ENCODE results near the gene RARA. TPM values are rescaled to one million over a fixed set of nuclear protein-coding genes. Genes with fewer than 3 reads are reported as not detected.

Gene RARA
- total and polyA plus RNA-seq, 2 of the 4 experiments (the other 2 are of a cell fraction), result 9.0 to 12.7 TPM

DNA sequence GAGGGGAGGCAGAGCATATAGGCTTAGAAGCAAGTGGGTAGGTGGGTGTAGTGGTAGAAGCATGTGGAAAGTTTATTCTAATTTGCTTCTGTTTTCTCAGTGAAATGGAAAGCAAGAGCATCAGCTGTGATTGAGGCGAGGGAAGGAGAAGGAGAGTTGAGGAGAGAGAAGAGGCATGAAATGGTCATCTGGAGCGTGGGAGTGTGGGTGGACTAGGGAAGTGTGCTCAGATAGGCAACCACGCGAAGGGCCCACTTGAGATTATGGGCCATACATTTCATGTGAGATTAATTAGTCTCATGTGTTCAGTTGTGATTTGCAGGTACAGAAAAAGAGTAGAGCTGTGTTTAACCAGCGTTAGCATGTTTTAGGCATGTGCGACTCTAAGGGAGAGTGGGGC lies 42.1 kb upstream of the RARA start:
- H2BK20ac ChIP-seq (ENCODE audit: low read depth, low read length), result no peak overlapping the region
- H4K5ac ChIP-seq (ENCODE audit: low read depth, low read length), result no peak overlapping the region
- no peak overlapping the region for H3K4me2 ChIP-seq (ENCODE audit: low read depth, low read length)
- no peak overlapping the region for H2BK15ac ChIP-seq (ENCODE audit: low read depth, low read length)
- H2AK5ac ChIP-seq (ENCODE audit: low read depth, low read length), result no peak overlapping the region
- in situ Hi-C loops (cut with MboI; ENCODE audit: low sequenced_read_pairs), result no loop called here
- H3K27me3 ChIP-seq (ENCODE audit: control insufficient read depth, insufficient read depth, low read length), result no peaks in the 10 kb centered on the region
- no peak overlapping the region; the same call in 1 of the 2 replicates for H3K56ac ChIP-seq (ENCODE audit: extremely low read depth, insufficient read depth, low read length)
- H2BK120ac ChIP-seq (ENCODE audit: low read depth, low read length), result no peak overlapping the region
- no peak overlapping the region for H3K27ac ChIP-seq (ENCODE audit: insufficient read depth, low read length)
- ChIA-PET POLR2A (ENCODE audit: unreplicated experiment) (no interaction called here), CTCF (no interaction called here)
- no peak overlapping the region for H3K23ac ChIP-seq (ENCODE audit: low read depth, low read length)
- dilution Hi-C loops (cut with HindIII; ENCODE audit: low sequenced_read_pairs, unreplicated experiment), result no loop called here
- H3K18ac ChIP-seq (ENCODE audit: low read depth, low read length), result no peak overlapping the region
- H3K9ac ChIP-seq (ENCODE audit: low read depth, low read length), result no peak overlapping the region
- peaks cover 50% of the 10 kb centered on the region for H3K36me3 ChIP-seq (ENCODE audit: control insufficient read depth, insufficient read depth, low read length)
- no peaks in the 10 kb centered on the region for H4K20me1 ChIP-seq (ENCODE audit: insufficient read depth, low read length)
- intact Hi-C loops (cut with micrococcal nuclease), result no loop called here
- H3K4ac ChIP-seq (ENCODE audit: low read depth, low read length), result no peak overlapping the region
- H2AFZ ChIP-seq (replicated peaks; ENCODE audit: low read length, poor library complexity), result no peak overlapping the region
- H3K4me3 ChIP-seq (ENCODE audit: insufficient read depth, low read depth, low read length), result no peak overlapping the region
- 100% methylated on average over 3 of the region's 6 CpGs; no CpG with 5 or more reads in 1 of the 2 experiments for WGBS, 2 experiments (ENCODE audit: extremely low coverage in 2 of 2, insufficient read length in 1 of 2)
- no peaks in the 10 kb centered on the region for H3K4me1 ChIP-seq (ENCODE audit: control insufficient read depth, insufficient read depth, low read length)
- H3K79me1 ChIP-seq (ENCODE audit: low read depth in 1 of 2, low read length in 2 of 2), result peaks cover 11 to 39% of the 10 kb centered on the region in 2 experiments; a peak in 3 of 4 replicates
- BruUV-seq (replicated peaks), result no TSS peak
- no peak overlapping the region for H4K8ac ChIP-seq (ENCODE audit: low read depth in 2 of 2, low read length in 2 of 2)
- H2BK5ac ChIP-seq (ENCODE audit: low read depth, low read length, poor library complexity, severe bottlenecking), result no peak overlapping the region
- H3K14ac ChIP-seq (replicated peaks; ENCODE audit: low read depth, low read length), result no peak overlapping the region
- DNase-seq (no peak), ATAC-seq (ENCODE audit: low read depth) (no peak)
- no peaks in the 10 kb centered on the region for H3K9me3 ChIP-seq (ENCODE audit: control insufficient read depth, insufficient read depth, low read length)
- peaks cover 8% of the 10 kb centered on the region; the same call in 1 of the 2 replicates for H3K9me1 ChIP-seq (ENCODE audit: insufficient read depth, low read length)
- H2AK9ac ChIP-seq (replicated peaks; ENCODE audit: low read depth, low read length, poor library complexity), result no peak overlapping the region
- no peak overlapping the region for H4K91ac ChIP-seq (ENCODE audit: insufficient read depth, low read depth, low read length)
- TF ChIP-seq BHLHE40 (IDR thresholded peaks at IDR 0.05; ENCODE audit: low read depth, low read length), result no peak
- TF ChIP-seq RCOR1 (IDR thresholded peaks at IDR 0.05; ENCODE audit: insufficient replicate concordance, low read length), result no peak
- TF ChIP-seq SMC3 (IDR thresholded peaks at IDR 0.05; ENCODE audit: low read depth, low read length), result no peak
- TF ChIP-seq, protein P1, sequence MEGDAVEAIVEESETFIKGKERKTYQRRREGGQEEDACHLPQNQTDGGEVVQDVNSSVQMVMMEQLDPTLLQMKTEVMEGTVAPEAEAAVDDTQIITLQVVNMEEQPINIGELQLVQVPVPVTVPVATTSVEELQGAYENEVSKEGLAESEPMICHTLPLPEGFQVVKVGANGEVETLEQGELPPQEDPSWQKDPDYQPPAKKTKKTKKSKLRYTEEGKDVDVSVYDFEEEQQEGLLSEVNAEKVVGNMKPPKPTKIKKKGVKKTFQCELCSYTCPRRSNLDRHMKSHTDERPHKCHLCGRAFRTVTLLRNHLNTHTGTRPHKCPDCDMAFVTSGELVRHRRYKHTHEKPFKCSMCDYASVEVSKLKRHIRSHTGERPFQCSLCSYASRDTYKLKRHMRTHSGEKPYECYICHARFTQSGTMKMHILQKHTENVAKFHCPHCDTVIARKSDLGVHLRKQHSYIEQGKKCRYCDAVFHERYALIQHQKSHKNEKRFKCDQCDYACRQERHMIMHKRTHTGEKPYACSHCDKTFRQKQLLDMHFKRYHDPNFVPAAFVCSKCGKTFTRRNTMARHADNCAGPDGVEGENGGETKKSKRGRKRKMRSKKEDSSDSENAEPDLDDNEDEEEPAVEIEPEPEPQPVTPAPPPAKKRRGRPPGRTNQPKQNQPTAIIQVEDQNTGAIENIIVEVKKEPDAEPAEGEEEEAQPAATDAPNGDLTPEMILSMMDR (conservative IDR thresholded peaks at IDR 0.05; ENCODE audit: low read depth, low read length), result no peak
- no peak for TF ChIP-seq POLR2A (IDR thresholded peaks at IDR 0.05; ENCODE audit: low read depth, low read length)
- TF ChIP-seq RFX5 (IDR thresholded peaks at IDR 0.05; ENCODE audit: low read depth, low read length), result no peak
- TF ChIP-seq, protein P2, sequence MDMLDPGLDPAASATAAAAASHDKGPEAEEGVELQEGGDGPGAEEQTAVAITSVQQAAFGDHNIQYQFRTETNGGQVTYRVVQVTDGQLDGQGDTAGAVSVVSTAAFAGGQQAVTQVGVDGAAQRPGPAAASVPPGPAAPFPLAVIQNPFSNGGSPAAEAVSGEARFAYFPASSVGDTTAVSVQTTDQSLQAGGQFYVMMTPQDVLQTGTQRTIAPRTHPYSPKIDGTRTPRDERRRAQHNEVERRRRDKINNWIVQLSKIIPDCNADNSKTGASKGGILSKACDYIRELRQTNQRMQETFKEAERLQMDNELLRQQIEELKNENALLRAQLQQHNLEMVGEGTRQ (IDR thresholded peaks at IDR 0.05; ENCODE audit: low read depth, low read length), result no peak
- no peak for TF ChIP-seq RAD21 (IDR thresholded peaks at IDR 0.05; ENCODE audit: low read length)
- no peak for TF ChIP-seq NFE2L2 (IDR thresholded peaks at IDR 0.05; ENCODE audit: low read depth, low read length)

All from IMR-90 (cell line).